ENCODE measurements around the gene MPHOSPH8.

Gene MPHOSPH8

GRCh38 chr13:19661561-19661960 is 28.1 kb downstream of the MPHOSPH8 start:
- no peaks in the 10 kb centered on the region for H3K27me3 ChIP-seq (ENCODE audit: control insufficient read depth, low read length)
- 0 out of 2 replicates have a peak, but pooled peaks cover 4% of the 10 kb centered on the region for H3F3A ChIP-seq (ENCODE audit: control insufficient read depth, insufficient read depth)
- TF ChIP-seq CTCF (IDR thresholded peaks at IDR 0.05; ENCODE audit: low read depth, low read length, poor library complexity, severe bottlenecking) (no peak), EZH2phosphoT487 (IDR thresholded peaks at IDR 0.05; ENCODE audit: borderline replicate concordance, low read length) (no peak)
- no peaks in the 10 kb centered on the region for H3K4me1 ChIP-seq (ENCODE audit: control insufficient read depth, low read length)
- H4K20me1 ChIP-seq (ENCODE audit: control insufficient read depth, insufficient read depth, low read depth, low read length), result no peaks in the 10 kb centered on the region
- H3K27ac ChIP-seq (ENCODE audit: low read depth, low read length), result no peak overlapping the region
- H3K36me3 ChIP-seq (ENCODE audit: control insufficient read depth, low read length), result peaks cover 75% of the 10 kb centered on the region
- H3K9me3 ChIP-seq (ENCODE audit: control insufficient read depth, insufficient read depth, low read length), result no peaks in the 10 kb centered on the region
- H3K4me2 ChIP-seq (ENCODE audit: low read length), result no peak overlapping the region
- no peaks in the 10 kb centered on the region for H3K9me2 ChIP-seq (replicated peaks; ENCODE audit: control insufficient read depth, low read length)
- H3K4me3 ChIP-seq (ENCODE audit: low read length), result no peak overlapping the region
- H3K79me2 ChIP-seq (ENCODE audit: control insufficient read depth, low read length), result no peaks in the 10 kb centered on the region

GRCh38 chr13:19663416-19663979 is 30.0 kb downstream of the MPHOSPH8 start:
- peaks cover 87% of the 10 kb centered on the region for H3K36me3 ChIP-seq (ENCODE audit: control insufficient read depth, low read length)
- H4K20me1 ChIP-seq (ENCODE audit: control insufficient read depth, insufficient read depth, low read depth, low read length), result no peaks in the 10 kb centered on the region
- TF ChIP-seq EZH2phosphoT487 (IDR thresholded peaks at IDR 0.05; ENCODE audit: borderline replicate concordance, low read length) (no peak), CTCF (IDR thresholded peaks at IDR 0.05; ENCODE audit: low read depth, low read length, poor library complexity, severe bottlenecking) (no peak)
- H3K4me1 ChIP-seq (ENCODE audit: control insufficient read depth, low read length), result no peaks in the 10 kb centered on the region
- no peaks in the 10 kb centered on the region for H3K9me2 ChIP-seq (replicated peaks; ENCODE audit: control insufficient read depth, low read length)
- H3K4me3 ChIP-seq (ENCODE audit: low read length), result no peak overlapping the region
- H3K4me2 ChIP-seq (ENCODE audit: low read length), result no peak overlapping the region
- no peaks in the 10 kb centered on the region for H3K9me3 ChIP-seq (ENCODE audit: control insufficient read depth, insufficient read depth, low read length)
- H3F3A ChIP-seq (ENCODE audit: control insufficient read depth, insufficient read depth), result peaks cover 4% of the 10 kb centered on the region; the same call in 1 of the 2 replicates
- H3K27ac ChIP-seq (ENCODE audit: low read depth, low read length), result no peak overlapping the region
- H3K79me2 ChIP-seq (ENCODE audit: control insufficient read depth, low read length), result no peaks in the 10 kb centered on the region
- H3K27me3 ChIP-seq (ENCODE audit: control insufficient read depth, low read length), result no peaks in the 10 kb centered on the region

- Histone ChIP-seq H3K9me3 (ENCODE audit: control insufficient read depth, insufficient read depth, low read length) (no peaks in the 10 kb centered on the region), H3K9me2 (replicated peaks; ENCODE audit: control insufficient read depth, low read length) (no peaks in the 10 kb centered on the region), H3K27ac (ENCODE audit: low read depth, low read length) (no peak overlapping the region), H3F3A (ENCODE audit: control insufficient read depth, insufficient read depth) (peaks cover 4% of the 10 kb centered on the region; the same call in 1 of the 2 replicates), H4K20me1 (ENCODE audit: control insufficient read depth, insufficient read depth, low read depth, low read length) (no peaks in the 10 kb centered on the region), H3K36me3 (ENCODE audit: control insufficient read depth, low read length) (peaks cover 87% of the 10 kb centered on the region), H3K79me2 (ENCODE audit: control insufficient read depth, low read length) (no peaks in the 10 kb centered on the region), H3K4me2 (ENCODE audit: low read length) (no peak overlapping the region), H3K27me3 (ENCODE audit: control insufficient read depth, low read length) (no peaks in the 10 kb centered on the region), H3K4me1 (ENCODE audit: control insufficient read depth, low read length) (no peaks in the 10 kb centered on the region), H3K4me3 (ENCODE audit: low read length) (no peak overlapping the region)
- TF ChIP-seq EZH2phosphoT487 (IDR thresholded peaks at IDR 0.05; ENCODE audit: borderline replicate concordance, low read length) (no peak), CTCF (IDR thresholded peaks at IDR 0.05; ENCODE audit: low read depth, low read length, poor library complexity, severe bottlenecking) (no peak)
Measured at GRCh38 chr13:19664481-19665230, 31.2 kb downstream of the MPHOSPH8 start.

Measured in DOHH2 (cell line).